ENCODE data around the gene EPHX1. TPM values are rescaled to one million over a fixed set of nuclear protein-coding genes. Genes with fewer than 3 reads are reported as not detected.

EPHX1 gene
- total and polyA plus RNA-seq, 10 of the 15 experiments (the other 5 are each of a cell fraction or from before 2014, with no cell fraction given): 0.33 to 2.9 (median 0.78) TPM; not detected in 2

GRCh38 chr1:225883616-225884265 is 73.8 kb downstream of the EPHX1 start:
- TF ChIP-seq SMC3 (IDR thresholded peaks at IDR 0.05; ENCODE audit: borderline replicate concordance, low read length) (0 out of 2 replicates have a peak, but pooled peaks have one; percentile 4), NR2C1 (IDR thresholded peaks at IDR 0.05) (no peak), RAD21 (IDR thresholded peaks at IDR 0.05; ENCODE audit: insufficient read depth, low read depth, low read length) (0 out of 2 replicates have a peak, but pooled peaks have one; percentile 12), CTCF (IDR thresholded peaks at IDR 0.05 in 2 of 3, conservative IDR thresholded peaks at IDR 0.05 in 1 of 3; ENCODE audit: control insufficient read depth in 2 of 3, extremely low read depth in 1 of 3, insufficient read depth in 1 of 3, low read depth in 3 of 3, low read length in 3 of 3) (peak in 1 of 3 experiments; percentile 17; a peak in 1 of 6 replicates), MEF2A (IDR thresholded peaks at IDR 0.05; ENCODE audit: insufficient read depth, low read depth, low read length) (no peak), MTA2 (IDR thresholded peaks at IDR 0.05; ENCODE audit: low read depth) (no peak)
- TF ChIP-seq, protein P1, sequence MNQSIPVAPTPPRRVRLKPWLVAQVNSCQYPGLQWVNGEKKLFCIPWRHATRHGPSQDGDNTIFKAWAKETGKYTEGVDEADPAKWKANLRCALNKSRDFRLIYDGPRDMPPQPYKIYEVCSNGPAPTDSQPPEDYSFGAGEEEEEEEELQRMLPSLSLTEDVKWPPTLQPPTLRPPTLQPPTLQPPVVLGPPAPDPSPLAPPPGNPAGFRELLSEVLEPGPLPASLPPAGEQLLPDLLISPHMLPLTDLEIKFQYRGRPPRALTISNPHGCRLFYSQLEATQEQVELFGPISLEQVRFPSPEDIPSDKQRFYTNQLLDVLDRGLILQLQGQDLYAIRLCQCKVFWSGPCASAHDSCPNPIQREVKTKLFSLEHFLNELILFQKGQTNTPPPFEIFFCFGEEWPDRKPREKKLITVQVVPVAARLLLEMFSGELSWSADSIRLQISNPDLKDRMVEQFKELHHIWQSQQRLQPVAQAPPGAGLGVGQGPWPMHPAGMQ (IDR thresholded peaks at IDR 0.05; ENCODE audit: borderline replicate concordance): no peak
- Histone ChIP-seq H3K27ac (ENCODE audit: control insufficient read depth, insufficient read depth) (no peak overlapping the region), H3K4me1 (ENCODE audit: control insufficient read depth, insufficient read depth, low read length) (peaks cover 30% of the 10 kb centered on the region), H3K4me3 (peak overlapping the region; percentile 88), H3K79me2 (ENCODE audit: control insufficient read depth, insufficient read depth, low read length) (peaks cover 30% of the 10 kb centered on the region), H3K27me3 (replicated peaks in 1 of 2; ENCODE audit: control insufficient read depth in 2 of 2, insufficient read depth in 2 of 2, low read length in 1 of 2) (no peaks in the 10 kb centered on the region), H3K36me3 (ENCODE audit: control insufficient read depth in 2 of 2, insufficient read depth in 2 of 2, low read length in 1 of 2) (no peaks in the 10 kb centered on the region), H3K4me2 (ENCODE audit: control insufficient read depth, insufficient read depth) (peak overlapping the region; percentile 96), H3K9ac (ENCODE audit: control insufficient read depth, insufficient read depth, low read length) (no peak overlapping the region), H3K9me3 (replicated peaks; ENCODE audit: control insufficient read depth, insufficient read depth, low read length) (no peaks in the 10 kb centered on the region), H2AFZ (ENCODE audit: control insufficient read depth, low read depth, low read length) (no peak overlapping the region; the same call in 1 of the 2 replicates), H4K20me1 (ENCODE audit: control insufficient read depth, insufficient read depth) (0 out of 2 replicates have a peak, but pooled peaks cover 3% of the 10 kb centered on the region)
- 78% methylated on average over 7 of the region's 11 CpGs for WGBS (ENCODE audit: insufficient coverage, insufficient replicate concordance, low lambda C conversion rate, missing lambda C conversion rate)
- ATAC-seq (no peak), DNase-seq (ENCODE audit: low read depth, low spot score) (no peak), FAIRE-seq (no peak)
- CTCF ChIA-PET: interaction anchor here (0.6 to 4.9 kb wide), 20 partner anchors 12 to 524 kb away, joined by 3 to 40 read pairs (median 4); partner anchors contain the start of genes PARP1 and SRP9
- SMC1A ChIA-PET (ENCODE audit: uncharacterized antibody, unreplicated experiment): interaction anchor here (0.7 to 5.1 kb wide), 7 partner anchors 13 to 105 kb away, joined by 3 to 29 read pairs (median 3); partner anchors contain the start of genes EPHX1, PYCR2 and SRP9
- RAD21 ChIA-PET (ENCODE audit: unreplicated experiment): interaction anchor here (1.1 to 3.7 kb wide), 5 partner anchors 12 to 106 kb away, joined by 3 to 37 read pairs (median 16); partner anchors contain the start of genes PYCR2 and SRP9
- intact Hi-C loops (cut with micrococcal nuclease; ENCODE audit: unreplicated experiment) (no loop called here), in situ Hi-C loops (cut with MboI) (no loop called here)
- BruUV-seq (replicated peaks): no TSS peak
- POLR2A ChIA-PET: interaction anchor here (0.6 to 4.9 kb wide), 11 partner anchors 11 to 415 kb away, joined by 3 to 30 read pairs (median 6); partner anchors contain the start of genes PYCR2 and SRP9
